Measurements from ENCODE around the gene SCGB1D4.

DNA sequence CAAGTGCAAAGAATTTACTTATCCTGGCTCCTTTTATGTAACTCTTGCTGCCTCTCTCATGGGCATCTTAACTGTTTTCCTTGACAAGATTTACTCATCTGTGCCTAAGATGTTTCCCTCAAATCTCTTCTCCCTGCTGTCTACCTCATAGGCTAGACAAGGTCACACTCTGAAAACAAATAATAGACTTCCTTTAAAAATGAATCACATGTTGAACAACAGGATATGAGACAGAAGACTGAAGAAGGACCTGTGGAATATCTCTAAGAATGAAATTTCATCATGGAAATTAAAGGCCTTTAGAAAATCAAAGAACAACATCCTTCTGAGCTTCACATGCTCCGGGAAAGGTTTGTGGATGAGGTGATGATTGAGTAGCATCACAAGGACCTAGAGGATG is 34.9 kb downstream of the SCGB1D4 start:
- TF ChIP-seq, protein P1, sequence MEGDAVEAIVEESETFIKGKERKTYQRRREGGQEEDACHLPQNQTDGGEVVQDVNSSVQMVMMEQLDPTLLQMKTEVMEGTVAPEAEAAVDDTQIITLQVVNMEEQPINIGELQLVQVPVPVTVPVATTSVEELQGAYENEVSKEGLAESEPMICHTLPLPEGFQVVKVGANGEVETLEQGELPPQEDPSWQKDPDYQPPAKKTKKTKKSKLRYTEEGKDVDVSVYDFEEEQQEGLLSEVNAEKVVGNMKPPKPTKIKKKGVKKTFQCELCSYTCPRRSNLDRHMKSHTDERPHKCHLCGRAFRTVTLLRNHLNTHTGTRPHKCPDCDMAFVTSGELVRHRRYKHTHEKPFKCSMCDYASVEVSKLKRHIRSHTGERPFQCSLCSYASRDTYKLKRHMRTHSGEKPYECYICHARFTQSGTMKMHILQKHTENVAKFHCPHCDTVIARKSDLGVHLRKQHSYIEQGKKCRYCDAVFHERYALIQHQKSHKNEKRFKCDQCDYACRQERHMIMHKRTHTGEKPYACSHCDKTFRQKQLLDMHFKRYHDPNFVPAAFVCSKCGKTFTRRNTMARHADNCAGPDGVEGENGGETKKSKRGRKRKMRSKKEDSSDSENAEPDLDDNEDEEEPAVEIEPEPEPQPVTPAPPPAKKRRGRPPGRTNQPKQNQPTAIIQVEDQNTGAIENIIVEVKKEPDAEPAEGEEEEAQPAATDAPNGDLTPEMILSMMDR (IDR thresholded peaks at IDR 0.05) = no peak
- no peak for TF ChIP-seq POLR2A (IDR thresholded peaks at IDR 0.05)
- TF ChIP-seq EP300 (IDR thresholded peaks at IDR 0.05) = no peak
